PC-3 (cell line): Measurements from ENCODE around the gene JKAMP. TPM values are rescaled to one million over a fixed set of nuclear protein-coding genes. Genes with fewer than 3 reads are reported as not detected.

ENCODE experiments used
- ATAC-seq: fragments of 200-7000 bp; cut with Tn5 transposase; 2 replicates; pipeline ENCODE4 v1.9.1; 2020; ENCODE audit warnings: mild to moderate bottlenecking, moderate library complexity
- BruUV-seq: library from RNA; stranded (reverse); fragments of 400-500 nt; replicated peaks from 2 replicates; lab custom pipeline; 2021; lab: Mats Ljungman, UMichigan
- CTCF ChIA-PET: fragments of 300-600 bp; sonication (Branson Sonifier 250); formaldehyde crosslinking; loops from one replicate; lab custom pipeline; 2022; ENCODE audit warnings: antibody characterized with exemption; lab: Charles Lee
- POLR2A ChIA-PET: fragments of 300-600 bp; sonication (Branson Sonifier 250); formaldehyde crosslinking; loops from one replicate; lab custom pipeline; 2022; ENCODE audit warnings: antibody characterized with exemption; ENCODE audit not compliant: unreplicated experiment; lab: Charles Lee
- DNase-seq: peaks from one replicate; pipeline ENCODE4 v3.0.0-alpha.2; 2015
- H2AFZ ChIP-seq: fragments of 300-600 bp; sonication (generic); 2 replicates; pipeline ENCODE4 v1.6.0; 2016; ENCODE audit warnings: antibody characterized with exemption, low read length
- H3F3A ChIP-seq: fragments of 300-600 bp; sonication (generic); one replicate; pipeline ENCODE4 v1.6.0; 2017; ENCODE audit warnings: antibody characterized with exemption, low read length, control low read depth, mild to moderate bottlenecking; ENCODE audit not compliant: unreplicated experiment
- H3K27ac ChIP-seq: fragments of 300-600 bp; sonication (generic); 2 replicates; pipeline ENCODE4 v1.5.1; 2016; ENCODE audit warnings: mild to moderate bottlenecking, low read length
- H3K27me3 ChIP-seq: fragments of 300-600 bp; sonication (generic); 2 replicates; pipeline ENCODE4 v1.6.1; 2016; ENCODE audit warnings: low read length, mixed read lengths
- H3K36me3 ChIP-seq: fragments of 300-600 bp; sonication (generic); 2 replicates; pipeline ENCODE4 v1.6.1; 2016; ENCODE audit warnings: low read depth, mixed run types, low read length, mixed read lengths
- H3K4me1 ChIP-seq: fragments of 300-600 bp; sonication (generic); 2 replicates; pipeline ENCODE4 v1.5.1; 2016; ENCODE audit warnings: low read length; ENCODE audit not compliant: insufficient read depth
- H3K4me2 ChIP-seq: fragments of 300-600 bp; sonication (generic); 2 replicates; pipeline ENCODE4 v1.6.0; 2016; ENCODE audit warnings: low read length
- H3K4me3 ChIP-seq: fragments of 300-600 bp; sonication (generic); 2 replicates; pipeline ENCODE4 v1.5.1; 2016; ENCODE audit warnings: mild to moderate bottlenecking, low read length, mixed read lengths
- H3K79me2 ChIP-seq: fragments of 300-600 bp; sonication (generic); 2 replicates; pipeline ENCODE4 v1.6.1; 2017; ENCODE audit warnings: low read length, mixed read lengths
- H3K9ac ChIP-seq: fragments of 300-600 bp; sonication (generic); 2 replicates; pipeline ENCODE4 v1.6.0; 2016; ENCODE audit warnings: mild to moderate bottlenecking, low read length
- H3K9me2 ChIP-seq: fragments of 300-600 bp; sonication (generic); replicated peaks from 2 replicates; pipeline ENCODE4 v1.6.1; 2016; ENCODE audit warnings: mixed run types, low read length, mixed read lengths
- H3K9me3 ChIP-seq: fragments of 300-600 bp; sonication (generic); 2 replicates; pipeline ENCODE4 v1.6.1; 2016; ENCODE audit warnings: low read length, mixed read lengths
- H4K20me1 ChIP-seq: fragments of 300-600 bp; sonication (generic); 2 replicates; pipeline ENCODE4 v1.6.1; 2016; ENCODE audit warnings: low read length, mixed read lengths
- CTCF ChIP-seq: fragments of 300-600 bp; sonication (generic); conservative IDR thresholded peaks from 2 replicates; pipeline ENCODE4 v1.5.1; 2017; ENCODE audit warnings: antibody characterized with exemption, low read depth, mild to moderate bottlenecking, low read length
- EZH2 ChIP-seq: fragments of 300-600 bp; sonication (generic); IDR thresholded peaks from one replicate; pipeline ENCODE4 v1.6.1; 2017; ENCODE audit warnings: antibody characterized with exemption, mild to moderate bottlenecking, low read length; ENCODE audit not compliant: unreplicated experiment
- EZH2phosphoT487 ChIP-seq: fragments of 300-600 bp; sonication (generic); IDR thresholded peaks from 2 replicates; pipeline ENCODE4 v1.6.1; 2018; ENCODE audit warnings: mild to moderate bottlenecking, antibody characterized with exemption, low read length, borderline replicate concordance
- intact Hi-C: fragments of 100-400 bp; cut with micrococcal nuclease; formaldehyde crosslinking; loops from 2 replicates; pipeline ENCODE4 v1.9.0; 2023
- total RNA-seq: library from RNA; depleted of rRNA; stranded (reverse); fragments of >200 nt; gene quantifications from 2 replicates; pipeline ENCODE4 v1.2.3, GENCODE V29; 2014

Gene JKAMP
- total RNA-seq, 1 experiment from 2014 or later = 147 TPM

- Histone ChIP-seq H3K27ac (no peak overlapping the region), H2AFZ (no peak overlapping the region), H3K79me2 (no peaks in the 10 kb centered on the region), H3K4me2 (no peak overlapping the region), H3F3A (no peaks in the 10 kb centered on the region), H3K36me3 (0 out of 2 replicates have a peak, but pooled peaks cover 15% of the 10 kb centered on the region), H4K20me1 (no peaks in the 10 kb centered on the region), H3K9me3 (no peaks in the 10 kb centered on the region), H3K9me2 (no peaks in the 10 kb centered on the region), H3K4me3 (no peak overlapping the region), H3K9ac (no peak overlapping the region), H3K27me3 (no peaks in the 10 kb centered on the region), H3K4me1 (peaks cover 10% of the 10 kb centered on the region)
- intact Hi-C loops = no loop called here
- ATAC-seq (no peak), DNase-seq (no peak)
- TF ChIP-seq EZH2 (no peak), EZH2phosphoT487 (no peak), CTCF (no peak)
- no TSS peak for BruUV-seq
- ChIA-PET POLR2A (no interaction called here), CTCF (no interaction called here)
Measured at GRCh38 chr14:59455411-59455810, 28.9 kb upstream of the JKAMP start.

- TF ChIP-seq EZH2phosphoT487 (no peak), EZH2 (no peak), CTCF (no peak)
- Histone ChIP-seq H3K36me3 (0 out of 2 replicates have a peak, but pooled peaks cover 16% of the 10 kb centered on the region), H3K79me2 (no peaks in the 10 kb centered on the region; the same call in 1 of the 2 replicates), H3K9ac (no peak overlapping the region), H3K4me2 (no peak overlapping the region), H3F3A (no peaks in the 10 kb centered on the region), H3K9me2 (no peaks in the 10 kb centered on the region), H2AFZ (no peak overlapping the region), H4K20me1 (no peaks in the 10 kb centered on the region), H3K9me3 (no peaks in the 10 kb centered on the region), H3K27me3 (no peaks in the 10 kb centered on the region), H3K4me3 (no peak overlapping the region), H3K4me1 (peaks cover 10% of the 10 kb centered on the region), H3K27ac (no peak overlapping the region)
- DNase-seq = no peak
- intact Hi-C loops = no loop called here
- BruUV-seq = no TSS peak
- ATAC-seq = no peak
- CTCF ChIA-PET = no interaction called here
- POLR2A ChIA-PET = no interaction called here
Measured at GRCh38 chr14:59458486-59458885, 25.8 kb upstream of the JKAMP start.

- Histone ChIP-seq H3K4me1 (peaks cover 7% of the 10 kb centered on the region), H3F3A (no peaks in the 10 kb centered on the region), H3K79me2 (no peaks in the 10 kb centered on the region; the same call in 1 of the 2 replicates), H3K9ac (no peak overlapping the region), H3K27me3 (no peaks in the 10 kb centered on the region), H3K9me2 (no peaks in the 10 kb centered on the region), H3K27ac (no peak overlapping the region), H3K9me3 (no peaks in the 10 kb centered on the region), H3K4me3 (no peak overlapping the region), H2AFZ (no peak overlapping the region), H3K36me3 (0 out of 2 replicates have a peak, but pooled peaks cover 14% of the 10 kb centered on the region), H3K4me2 (no peak overlapping the region), H4K20me1 (no peaks in the 10 kb centered on the region)
- POLR2A ChIA-PET = no interaction called here
- no TSS peak for BruUV-seq
- CTCF ChIA-PET = no interaction called here
- TF ChIP-seq EZH2phosphoT487 (no peak), EZH2 (no peak), CTCF (no peak)
- no peak for DNase-seq
- ATAC-seq = no peak
- intact Hi-C loops = no loop called here
Measured at GRCh38 chr14:59460378-59460777, 23.9 kb upstream of the JKAMP start.
